ENCODE data around the gene CBX4. TPM values are rescaled to one million over a fixed set of nuclear protein-coding genes. Genes with fewer than 3 reads are reported as not detected.
A peak's percentile ranks its signal among the peaks of the same experiment; 100 is the strongest.

Gene CBX4
- total RNA-seq, 1 experiment from 2014 or later: 3.3 TPM

GRCh38 chr17:79833744-79834564, 5.3 kb downstream of the CBX4 start:
- TF ChIP-seq ATF1 (CRISPR knock-in tag; IDR thresholded peaks at IDR 0.05): no peak
- no peak for TF ChIP-seq TEAD4 (CRISPR knock-in tag; IDR thresholded peaks at IDR 0.05)
- no peak for TF ChIP-seq ZNF263 (CRISPR knock-in tag; IDR thresholded peaks at IDR 0.05; ENCODE audit: low read depth)
- 0 out of 2 replicates have a peak, but pooled peaks have one; percentile 48 for TF ChIP-seq MAX (CRISPR knock-in tag; IDR thresholded peaks at IDR 0.05)
- no peak for TF ChIP-seq FOXK1 (CRISPR knock-in tag; IDR thresholded peaks at IDR 0.05)
- TF ChIP-seq SP1 (CRISPR knock-in tag; conservative IDR thresholded peaks at IDR 0.05): 0 out of 2 replicates have a peak, but pooled peaks have one; percentile 3
- CTCF ChIA-PET: interaction anchor here (1.2 to 10.3 kb wide), 11 partner anchors 9 to 117 kb away, joined by 4 to 464 read pairs (median 26); partner anchors contain the start of genes CBX2 and CBX8
- H3K9me3 Mint-ChIP-seq: no peaks in the 10 kb centered on the region
- DNase-seq (ENCODE audit: low spot score) (peak; percentile 46), ATAC-seq (no peak)
- no peak overlapping the region for H3K27ac Mint-ChIP-seq
- POLR2A ChIA-PET: interaction anchor here (0.7 to 5.0 kb wide), 5 partner anchors 19 to 117 kb away, joined by 3 to 68 read pairs (median 4); partner anchors contain the start of gene CBX8
- peaks cover 45% of the 10 kb centered on the region for H3K4me1 Mint-ChIP-seq
- H3K4me3 Mint-ChIP-seq: peak overlapping the region; percentile 70
- H3K36me3 Mint-ChIP-seq: no peaks in the 10 kb centered on the region; the same call in 1 of the 2 replicates
- peaks cover 95% of the 10 kb centered on the region for H3K27me3 Mint-ChIP-seq (ENCODE audit: low read depth)

- Mint-ChIP-seq H3K27me3 (ENCODE audit: low read depth) (peaks cover 98% of the 10 kb centered on the region), H3K27ac (no peak overlapping the region; the same call in 1 of the 2 replicates), H3K4me1 (peaks cover 44% of the 10 kb centered on the region), H3K9me3 (no peaks in the 10 kb centered on the region), H3K4me3 (peak overlapping the region; percentile 65), H3K36me3 (no peaks in the 10 kb centered on the region; the same call in 1 of the 2 replicates)
- ChIA-PET CTCF (interaction anchor here (1.1 to 10.3 kb wide), 11 partner anchors 11 to 110 kb away, joined by 3 to 464 read pairs (median 11); partner anchors contain the start of genes CBX2 and CBX8), POLR2A (interaction anchor here (0.6 to 5.0 kb wide), 8 partner anchors 16 to 118 kb away, joined by 3 to 68 read pairs (median 6); no protein-coding TSS in a partner anchor)
- DNase-seq (ENCODE audit: low spot score): no peak
- no peak for ATAC-seq
- TF ChIP-seq SMAD3 (CRISPR knock-in tag; IDR thresholded peaks at IDR 0.05; ENCODE audit: borderline replicate concordance) (no peak), HMGA2 (CRISPR knock-in tag; IDR thresholded peaks at IDR 0.05) (no peak)
These were observed 6.2 kb downstream of the CBX4 start for GRCh38 chr17:79833110-79833450.

GRCh38 chr17:79832218-79833109, 6.8 kb downstream of the CBX4 start:
- Mint-ChIP-seq H3K9me3 (no peaks in the 10 kb centered on the region), H3K4me3 (peak overlapping the region; percentile 65), H3K4me1 (peaks cover 38% of the 10 kb centered on the region), H3K27ac (no peak overlapping the region; the same call in 1 of the 2 replicates), H3K36me3 (no peaks in the 10 kb centered on the region; the same call in 1 of the 2 replicates), H3K27me3 (ENCODE audit: low read depth) (peaks cover 98% of the 10 kb centered on the region)
- DNase-seq (ENCODE audit: low spot score) (peak; percentile 58), ATAC-seq (no peak)
- POLR2A ChIA-PET: interaction anchor here (0.6 to 3.0 kb wide), 7 partner anchors 15 to 70 kb away, joined by 3 to 11 read pairs (median 5); partner anchors contain the start of gene CBX8
- CTCF ChIA-PET: interaction anchor here (0.7 to 10.3 kb wide), 12 partner anchors 8 to 110 kb away, joined by 3 to 464 read pairs (median 4); partner anchors contain the start of gene CBX2
- TF ChIP-seq AFF4 (CRISPR knock-in tag; IDR thresholded peaks at IDR 0.05; ENCODE audit: borderline replicate concordance) (no peak), FOXP4 (CRISPR knock-in tag; IDR thresholded peaks at IDR 0.05) (0 out of 2 replicates have a peak, but pooled peaks have one; percentile 40), HMGXB4 (CRISPR knock-in tag; IDR thresholded peaks at IDR 0.05) (no peak), TP53 (CRISPR knock-in tag; IDR thresholded peaks at IDR 0.05) (no peak), GABPB1 (CRISPR knock-in tag; IDR thresholded peaks at IDR 0.05) (peak; percentile 52; the same call in 1 of the 2 replicates), ZNF423 (CRISPR knock-in tag; IDR thresholded peaks at IDR 0.05) (peak; percentile 66), NFATC4 (CRISPR knock-in tag; IDR thresholded peaks at IDR 0.05) (no peak), ZNF263 (CRISPR knock-in tag; IDR thresholded peaks at IDR 0.05; ENCODE audit: low read depth) (no peak), JUN (CRISPR knock-in tag; IDR thresholded peaks at IDR 0.05) (no peak), MLX (CRISPR knock-in tag; IDR thresholded peaks at IDR 0.05) (no peak), E2F4 (CRISPR knock-in tag; IDR thresholded peaks at IDR 0.05; ENCODE audit: borderline replicate concordance, low read depth) (no peak)

All from WTC11 (cell line).